ENCODE measurements around the gene SIX3. TPM values are rescaled to one million over a fixed set of nuclear protein-coding genes. Genes with fewer than 3 reads are reported as not detected.

SIX3 gene
- total RNA-seq, 1 donor from 2014 or later: not detected

DNA sequence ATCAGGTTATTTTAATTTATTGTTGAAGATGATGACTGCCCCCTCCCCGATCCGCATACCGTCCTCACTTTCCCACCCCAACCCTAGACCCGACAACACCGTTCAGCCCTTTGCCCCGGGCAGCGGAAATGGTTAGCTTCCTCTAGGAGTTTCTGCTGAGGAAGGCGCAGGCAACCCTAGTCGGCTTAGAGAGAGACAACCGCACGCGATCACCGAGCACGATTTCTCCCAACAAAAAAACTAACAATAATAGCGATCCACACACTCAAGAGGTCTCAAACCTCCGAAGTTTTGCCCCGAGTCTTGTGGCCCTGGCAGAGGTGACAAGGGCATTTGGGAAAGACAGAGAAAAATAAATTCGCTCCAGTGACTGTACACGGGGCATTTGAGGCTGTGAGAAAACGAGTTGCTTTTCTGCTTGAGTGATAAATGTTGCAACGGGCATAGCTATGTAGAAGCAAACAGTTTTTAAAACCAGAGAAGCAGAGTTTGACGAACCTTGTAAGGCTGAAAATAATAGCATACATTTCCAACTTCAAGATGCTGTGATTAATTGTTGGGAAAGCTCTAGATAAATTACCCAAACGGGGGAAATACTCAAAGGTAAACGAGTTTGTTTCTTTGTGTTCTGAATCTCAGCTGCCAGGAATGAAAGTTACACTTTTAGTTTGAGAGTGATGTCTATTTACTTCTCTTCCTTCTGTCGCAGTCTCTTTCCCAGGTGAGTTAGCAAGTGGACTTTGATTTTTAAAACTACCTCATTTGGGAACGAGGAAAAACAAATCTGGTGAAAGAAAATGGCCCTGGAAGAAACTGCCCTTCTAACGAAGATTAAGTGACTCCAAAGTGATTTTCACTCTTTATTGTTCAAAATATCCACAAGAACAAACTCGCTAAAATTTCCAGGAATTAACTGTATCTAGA lies 11.0 kb upstream of the SIX3 start:
- no peak for DNase-seq (ENCODE audit: low read depth, low spot score)

DNA sequence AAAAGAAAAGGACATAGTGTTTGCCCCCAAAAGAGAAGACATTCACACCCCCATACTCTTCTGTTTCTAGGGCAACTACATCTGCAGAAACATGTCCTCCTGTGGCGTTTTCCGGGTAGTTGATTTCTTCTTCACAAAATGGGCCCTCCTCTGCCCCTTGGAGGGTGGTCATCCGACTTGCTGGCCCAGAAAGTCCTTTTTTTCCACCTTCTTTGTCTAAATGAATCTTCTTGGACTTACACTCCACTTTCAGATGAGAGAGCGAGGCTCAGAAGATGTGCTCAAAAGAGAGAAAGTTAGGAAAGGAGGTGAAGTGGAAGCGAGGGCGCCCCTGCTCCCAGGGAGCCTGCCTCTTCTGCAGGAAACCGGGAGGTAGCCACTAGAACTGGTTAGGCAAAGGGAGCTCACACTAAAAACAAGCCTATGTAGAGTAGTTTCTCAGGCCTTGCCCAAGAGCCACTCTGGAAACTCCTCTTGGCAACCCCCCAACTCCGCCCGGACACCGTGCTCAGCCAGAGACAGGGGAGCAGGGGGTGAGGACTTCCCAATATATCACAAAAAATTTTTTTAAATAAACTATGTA lies 10.2 kb upstream of the SIX3 start:
- DNase-seq (ENCODE audit: low read depth, low spot score): no peak

DNA sequence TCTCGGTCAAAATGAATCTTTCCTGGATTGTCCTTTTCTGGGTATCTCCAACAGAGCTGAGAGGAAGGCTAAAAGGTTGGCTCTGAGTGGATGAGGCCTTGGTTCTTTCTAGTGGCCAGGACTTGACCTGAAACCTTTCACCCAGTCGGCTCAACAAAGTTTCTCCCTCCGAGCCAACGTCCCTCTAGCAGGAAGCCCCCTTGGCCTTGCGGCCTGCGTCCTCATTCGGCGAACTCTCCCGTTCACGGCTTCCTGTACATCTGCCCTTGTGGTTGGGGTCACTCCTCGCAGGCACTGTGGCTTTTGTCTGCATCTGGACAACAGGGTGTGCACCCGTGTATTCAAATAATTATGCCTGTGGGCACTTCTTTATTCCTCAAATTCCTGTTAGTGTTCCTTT lies 9.4 kb upstream of the SIX3 start:
- no peak for DNase-seq (ENCODE audit: low read depth, low spot score)

DNA sequence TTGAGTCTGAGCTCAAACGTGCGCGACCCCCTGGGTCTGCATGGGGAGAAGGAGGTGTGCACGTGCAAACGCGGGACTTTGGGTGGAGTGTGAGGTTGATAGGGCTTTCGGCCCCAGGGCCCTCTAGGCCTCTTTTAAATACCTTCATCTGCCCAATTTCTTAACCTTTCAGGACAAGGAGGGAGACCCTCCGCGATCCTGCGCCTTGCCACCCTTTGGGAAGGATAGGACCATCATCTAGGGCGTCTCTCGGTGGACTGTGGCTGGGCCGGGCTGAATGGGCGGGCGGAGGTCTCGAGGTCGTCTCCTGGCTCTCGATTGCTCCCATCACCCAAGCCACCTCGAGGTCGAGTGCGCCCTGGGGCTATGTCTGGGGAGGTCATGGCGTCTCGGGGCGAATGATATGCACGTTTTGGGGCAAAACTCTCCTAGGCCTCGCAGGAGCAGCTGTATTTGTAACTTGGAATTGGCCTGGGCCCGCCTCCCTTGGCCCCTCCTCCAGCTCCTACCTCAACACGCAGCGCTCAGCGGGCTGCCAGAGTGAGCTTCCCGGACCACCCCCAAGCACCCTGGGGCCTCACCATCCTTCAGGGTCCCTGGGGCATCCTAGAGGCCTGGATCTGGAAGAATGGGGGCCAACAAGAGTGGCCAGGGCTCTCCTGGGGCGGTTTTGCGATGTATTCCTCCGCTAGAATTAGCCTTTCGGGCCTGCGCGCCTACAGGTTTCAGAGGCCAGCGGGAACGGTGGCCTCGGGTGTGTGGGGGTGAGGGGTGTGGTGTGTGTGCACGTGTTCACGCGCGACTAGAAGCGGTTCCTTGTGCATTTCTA lies 8.7 kb upstream of the SIX3 start:
- DNase-seq (ENCODE audit: low read depth, low spot score): no peak

DNA sequence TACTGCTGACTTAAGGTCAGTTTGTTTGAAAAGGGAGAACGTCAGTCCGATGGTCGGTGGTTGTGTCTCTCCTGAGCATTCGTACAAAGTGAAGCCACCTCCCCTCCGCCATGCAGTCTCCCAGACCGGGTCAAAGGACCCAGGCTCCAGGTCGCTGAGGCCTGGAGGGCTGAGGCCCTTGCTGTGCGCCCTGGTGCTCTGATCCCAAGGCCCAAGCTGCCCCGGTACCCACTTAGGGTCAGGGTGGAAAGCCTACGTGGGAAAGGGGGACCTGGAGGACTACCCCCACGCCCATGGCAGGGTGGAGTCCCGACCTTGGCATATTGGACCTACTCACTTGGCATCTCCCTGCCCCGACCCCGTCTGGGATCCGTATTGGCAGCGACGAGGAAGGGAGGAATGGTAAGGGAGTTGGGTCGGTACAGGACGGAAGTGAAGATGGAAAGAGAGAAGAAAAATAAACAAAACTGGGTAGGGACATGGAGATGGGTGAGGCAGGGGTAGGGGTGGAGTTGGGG lies 8.0 kb upstream of the SIX3 start:
- no peak for DNase-seq (ENCODE audit: low read depth, low spot score)

DNA sequence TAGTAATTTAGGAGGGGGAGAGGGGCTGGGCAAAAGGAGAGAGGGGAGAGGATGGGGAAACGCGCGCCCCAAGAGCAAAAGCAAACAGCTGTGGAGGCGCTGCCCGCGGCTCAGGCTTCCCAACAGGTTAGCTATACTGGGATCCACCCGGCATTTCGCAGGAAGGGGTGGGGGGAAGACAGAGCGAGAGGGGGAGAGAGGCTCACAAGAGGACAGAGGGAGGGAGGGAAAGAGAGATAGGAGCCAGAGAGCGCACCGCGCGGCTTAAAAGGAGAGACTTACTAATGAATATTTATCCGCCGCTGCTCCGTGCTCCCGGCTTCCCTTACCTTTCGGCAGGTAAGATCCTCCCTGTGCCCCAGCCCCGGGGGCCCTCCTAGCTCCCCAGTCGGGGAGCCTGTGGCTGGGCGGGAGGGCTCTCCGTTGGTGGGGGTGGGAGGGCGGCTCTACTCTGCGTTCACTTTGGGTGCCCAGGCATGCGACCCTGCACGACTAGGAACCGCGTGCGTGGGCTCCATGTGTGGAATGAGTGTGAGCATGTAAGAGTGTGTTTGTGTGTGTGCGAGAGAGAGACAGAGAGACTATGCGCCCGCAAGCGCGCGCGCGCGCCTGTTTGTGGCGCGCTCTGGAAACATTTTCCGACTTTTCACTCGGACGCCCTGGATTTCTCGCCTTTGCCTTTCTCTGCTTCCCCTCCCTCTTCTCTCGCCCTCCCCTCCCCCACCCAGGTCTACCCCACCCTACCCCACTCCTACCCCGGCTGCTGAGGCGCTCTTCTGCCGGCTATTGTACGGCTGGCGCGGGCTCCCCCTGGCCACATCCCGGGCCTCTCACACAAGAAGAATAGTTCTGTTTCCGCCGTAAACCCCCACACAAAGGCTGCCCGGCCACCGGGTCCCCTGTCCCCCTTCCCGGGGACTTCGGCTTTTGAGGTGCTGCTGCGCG lies 7.2 kb upstream of the SIX3 start:
- no peak for DNase-seq (ENCODE audit: low read depth, low spot score)

DNA sequence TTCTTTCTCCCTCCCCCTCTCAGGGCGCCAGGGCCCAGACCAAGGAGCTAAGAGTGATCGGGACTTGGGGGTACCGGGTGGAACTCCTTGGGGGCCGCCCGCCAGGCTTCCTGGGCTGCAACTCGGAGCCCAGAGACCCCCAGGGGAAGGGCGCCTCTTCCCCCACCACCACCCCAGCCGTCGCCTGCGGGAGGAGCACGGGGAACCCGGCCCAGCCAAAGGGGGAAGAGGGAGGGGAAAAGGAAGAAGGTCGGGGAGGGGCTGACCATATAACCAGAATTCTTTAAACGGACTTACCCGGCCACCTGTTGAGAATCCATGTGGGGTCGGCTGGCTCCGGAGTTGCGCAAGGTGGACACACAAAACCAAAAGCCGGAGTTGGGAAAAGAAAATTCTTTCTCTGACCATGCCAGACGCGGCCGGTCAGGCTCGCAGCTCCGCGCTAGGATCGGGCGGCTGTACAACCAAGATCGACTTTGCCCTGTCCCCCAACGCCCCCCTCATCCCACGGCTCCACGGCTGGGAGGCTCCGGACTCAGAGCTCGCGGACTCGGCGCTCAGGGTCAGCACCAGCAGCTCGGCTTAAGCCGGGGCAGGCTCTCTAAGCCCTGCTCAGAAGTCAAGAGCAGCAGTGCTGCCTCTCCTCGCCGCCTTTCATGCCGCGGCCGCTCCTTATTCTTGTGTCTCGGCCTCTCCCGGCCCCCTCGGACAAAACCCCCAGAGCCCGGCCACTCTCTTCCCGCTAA lies 6.3 kb upstream of the SIX3 start:
- DNase-seq (ENCODE audit: low read depth, low spot score): no peak

DNA sequence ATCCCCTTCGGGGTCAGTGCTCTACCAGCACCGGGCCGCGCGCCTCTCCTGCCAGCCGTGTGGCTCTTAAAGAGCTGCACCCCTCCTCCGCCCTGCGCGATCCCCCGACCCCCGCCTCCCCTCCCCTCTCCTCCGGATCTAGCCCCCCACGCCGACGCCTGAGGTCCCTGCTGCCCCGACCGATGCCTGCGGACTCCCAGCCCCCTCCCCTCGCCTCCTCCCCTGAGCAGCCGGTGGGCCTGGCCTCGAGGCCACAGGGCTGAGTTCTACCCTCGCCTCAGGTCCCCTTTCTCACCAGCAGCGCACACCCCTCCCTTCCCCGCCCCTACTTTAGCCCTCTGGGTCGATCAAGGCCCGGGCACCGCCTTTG lies 5.8 kb upstream of the SIX3 start:
- no peak for DNase-seq (ENCODE audit: low read depth, low spot score)

DNA sequence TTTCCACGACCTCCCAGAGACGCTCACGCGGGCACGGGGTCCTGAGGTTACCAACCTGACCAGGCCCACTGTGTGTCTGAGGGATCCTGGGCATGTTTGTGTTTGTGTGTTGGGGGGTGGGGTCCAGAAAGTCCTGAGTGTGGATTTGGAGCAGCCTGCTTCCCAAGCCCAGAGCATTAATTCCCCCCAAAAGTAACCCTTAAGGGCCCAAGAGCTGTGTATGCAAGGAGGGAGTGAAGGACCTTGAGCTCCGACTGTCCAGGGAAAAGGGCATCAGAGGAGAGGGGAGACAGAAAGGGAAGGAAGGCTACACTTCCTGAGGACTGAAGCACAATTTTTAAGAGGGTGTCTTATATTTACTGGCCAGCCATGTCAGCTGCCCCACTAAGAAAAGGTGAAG lies 5.2 kb upstream of the SIX3 start:
- no peak for DNase-seq (ENCODE audit: low read depth, low spot score)

DNA sequence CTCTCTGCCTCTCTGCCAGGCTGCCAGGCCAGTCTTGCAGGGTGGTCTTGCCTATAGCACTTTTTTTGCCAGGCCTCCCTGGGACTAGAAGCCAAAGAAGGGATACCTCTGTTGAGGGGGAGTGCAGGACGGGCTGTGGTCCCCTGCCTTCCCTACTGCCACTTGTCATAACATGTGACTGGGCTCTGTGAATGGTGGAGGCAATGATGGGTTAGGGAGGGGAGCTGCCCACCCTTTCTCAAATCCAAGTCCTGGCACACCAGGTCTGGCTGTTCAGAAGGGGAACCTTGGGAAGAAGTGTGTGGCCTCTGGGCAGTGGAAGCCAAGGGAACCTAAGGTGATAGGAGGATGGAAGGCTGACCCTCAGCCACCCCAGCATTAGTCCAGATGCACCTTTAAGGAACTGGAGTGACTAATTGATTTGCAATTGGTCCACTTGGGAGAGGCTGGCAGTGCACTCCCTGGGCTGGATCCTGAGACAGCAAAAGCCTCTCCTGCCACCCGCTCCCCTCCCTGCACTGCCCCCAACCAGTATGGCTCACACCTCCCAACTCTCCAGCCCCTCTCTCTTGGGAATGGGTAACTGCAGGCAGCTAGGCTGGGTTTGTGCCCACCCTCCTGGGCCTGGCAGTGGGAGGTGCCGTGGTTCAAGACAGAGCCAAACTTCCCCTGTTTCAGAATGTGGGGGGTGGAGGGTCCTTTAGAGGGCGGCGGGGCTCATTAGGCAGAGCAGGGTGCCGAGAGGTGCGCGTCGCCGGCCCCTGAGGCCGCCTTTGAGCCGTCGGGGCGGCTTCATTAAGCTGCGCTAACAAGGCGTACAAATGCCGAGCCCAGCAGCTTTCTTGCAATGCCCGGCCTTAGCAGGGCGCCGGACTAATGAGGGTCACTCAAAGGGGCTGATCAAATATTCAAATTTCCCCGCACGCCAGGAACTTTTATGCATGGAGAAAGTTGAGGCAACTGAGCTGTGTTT lies 4.5 kb upstream of the SIX3 start:
- no peak for DNase-seq (ENCODE audit: low read depth, low spot score)

DNA sequence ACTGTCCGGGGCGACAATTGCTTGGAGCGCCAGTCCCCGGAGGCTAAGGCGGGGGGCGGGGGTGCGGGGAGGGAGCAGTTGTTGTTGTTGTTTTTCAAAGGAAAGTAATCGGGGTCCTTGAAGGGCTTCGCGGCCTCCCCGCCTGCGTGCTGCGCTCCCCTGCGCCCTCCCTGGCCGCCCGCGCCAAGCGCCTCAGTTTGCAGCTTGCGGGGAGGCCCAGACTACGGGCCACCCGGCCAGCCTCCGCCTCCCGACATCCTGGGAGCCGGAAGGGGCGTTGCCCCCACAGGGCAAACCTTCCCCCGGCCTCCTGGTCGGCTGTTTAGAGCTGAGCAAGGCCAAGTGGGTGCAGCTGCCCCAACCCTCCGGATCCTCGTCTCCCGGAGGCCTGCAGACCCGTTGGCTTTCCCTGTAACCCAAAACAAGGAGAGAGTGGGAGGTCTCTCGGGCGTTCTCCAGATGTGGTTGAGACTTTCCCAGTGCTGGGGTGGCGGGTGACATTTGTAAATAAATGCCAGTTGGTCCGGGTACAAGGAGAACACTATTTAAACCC lies 3.7 kb upstream of the SIX3 start:
- no peak for DNase-seq (ENCODE audit: low read depth, low spot score)

DNA sequence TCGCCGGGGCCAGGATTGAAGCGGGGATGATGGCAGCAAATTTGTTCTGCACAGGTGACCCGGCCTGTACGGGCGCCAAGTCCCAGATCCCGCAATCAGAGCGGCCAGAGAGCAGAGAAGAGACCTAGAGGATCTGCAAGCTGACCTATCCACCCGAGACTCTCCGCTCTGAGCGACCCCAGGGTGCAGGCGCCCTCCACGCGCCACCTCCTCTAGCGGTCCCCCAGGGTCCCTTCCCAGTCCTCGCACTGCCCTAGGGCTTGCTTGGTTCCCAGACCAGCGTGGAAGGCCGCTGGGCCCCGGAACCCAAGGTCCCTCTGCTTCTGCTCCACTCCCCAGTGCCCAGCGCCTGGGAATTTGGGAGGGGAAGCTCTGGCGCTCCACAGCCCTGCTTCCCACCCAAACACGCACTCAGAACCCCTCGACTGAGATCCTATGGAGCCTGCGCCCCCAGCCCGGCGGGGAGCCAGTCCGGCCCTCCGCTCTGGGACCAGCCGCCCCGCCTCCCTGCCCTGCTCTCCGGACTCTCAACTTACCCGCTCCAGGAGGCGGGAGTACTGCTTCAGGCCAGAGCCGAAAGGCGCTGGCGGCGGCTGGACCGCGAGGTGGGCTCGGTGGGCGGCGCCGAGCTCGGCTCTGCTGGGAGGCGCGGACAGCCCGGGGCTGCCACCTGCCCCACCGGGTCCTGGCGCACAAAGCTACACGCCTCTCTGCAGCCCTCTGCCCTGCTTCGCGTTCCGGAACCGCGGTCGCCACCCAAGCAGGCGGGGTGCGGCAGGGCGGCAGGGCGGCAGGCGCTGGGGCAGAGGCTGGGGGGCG lies 3.0 kb upstream of the SIX3 start:
- no peak for DNase-seq (ENCODE audit: low read depth, low spot score)

DNA sequence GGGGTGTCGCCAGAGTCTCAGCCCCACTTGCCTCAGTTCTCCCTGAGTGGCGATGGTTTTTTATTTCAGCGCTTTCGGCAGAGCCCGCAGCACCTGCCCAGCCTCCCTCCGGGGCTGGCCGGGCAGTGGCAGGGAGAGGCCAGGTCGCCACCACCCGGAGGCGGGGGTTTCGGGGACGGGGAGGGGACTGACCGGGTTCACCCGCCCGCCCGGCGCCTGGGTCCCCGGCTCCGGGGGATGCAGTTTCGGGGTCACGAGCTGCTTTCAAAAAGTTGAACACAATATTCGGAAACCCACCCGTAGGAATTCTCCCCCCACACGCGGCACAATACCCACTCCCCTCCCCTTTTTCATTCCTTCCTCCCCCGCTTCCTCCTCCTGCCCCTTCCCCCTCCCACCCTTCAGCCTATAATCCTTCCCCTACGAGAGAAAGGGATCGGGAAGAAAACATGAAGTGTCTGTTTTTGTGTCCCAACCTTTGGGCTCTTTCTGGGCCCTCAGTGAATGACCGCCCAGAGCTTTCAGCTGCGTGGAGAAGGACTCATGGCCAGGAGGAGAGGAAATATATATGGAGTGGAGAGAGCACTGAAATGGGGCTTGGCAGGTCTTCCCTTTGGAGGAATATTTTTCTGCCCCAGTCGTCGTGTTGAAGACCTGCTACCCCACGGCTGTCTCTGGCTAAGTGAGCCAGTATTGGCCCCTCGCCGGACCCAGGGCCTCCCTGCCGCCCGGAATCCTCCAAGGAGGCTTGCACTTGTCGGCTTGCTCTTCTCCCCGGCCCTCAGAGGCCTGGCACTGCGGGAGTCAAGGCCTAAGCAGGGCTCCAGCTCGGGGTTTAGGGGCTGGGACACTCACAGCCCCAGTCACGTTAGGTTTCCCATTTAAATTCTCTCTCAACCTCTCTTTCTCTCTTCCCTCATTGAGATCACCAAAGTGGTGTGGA lies 2.1 kb upstream of the SIX3 start:
- DNase-seq (ENCODE audit: low read depth, low spot score): no peak

DNA sequence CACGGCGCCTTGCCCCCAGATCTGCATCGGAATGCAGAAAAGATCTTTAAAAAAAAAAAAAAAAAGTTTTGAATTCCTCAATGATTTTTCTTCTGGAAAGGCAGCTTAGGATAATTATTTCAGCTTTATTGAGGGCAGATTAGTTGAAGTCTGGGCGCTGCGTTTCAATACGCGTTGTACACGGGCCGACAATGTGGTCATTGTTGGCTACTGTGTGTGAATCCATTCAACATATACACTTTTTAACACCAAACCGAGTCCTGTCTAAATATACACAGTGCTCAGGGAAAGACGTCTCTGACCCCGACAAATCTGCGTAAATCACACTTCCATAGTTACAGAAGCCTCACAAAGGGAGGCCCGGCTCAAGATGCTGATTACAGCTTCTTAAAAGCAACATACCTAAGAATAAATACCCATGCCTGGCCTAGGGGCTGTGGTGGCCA lies 1.4 kb upstream of the SIX3 start:
- DNase-seq (ENCODE audit: low read depth, low spot score): no peak

DNA sequence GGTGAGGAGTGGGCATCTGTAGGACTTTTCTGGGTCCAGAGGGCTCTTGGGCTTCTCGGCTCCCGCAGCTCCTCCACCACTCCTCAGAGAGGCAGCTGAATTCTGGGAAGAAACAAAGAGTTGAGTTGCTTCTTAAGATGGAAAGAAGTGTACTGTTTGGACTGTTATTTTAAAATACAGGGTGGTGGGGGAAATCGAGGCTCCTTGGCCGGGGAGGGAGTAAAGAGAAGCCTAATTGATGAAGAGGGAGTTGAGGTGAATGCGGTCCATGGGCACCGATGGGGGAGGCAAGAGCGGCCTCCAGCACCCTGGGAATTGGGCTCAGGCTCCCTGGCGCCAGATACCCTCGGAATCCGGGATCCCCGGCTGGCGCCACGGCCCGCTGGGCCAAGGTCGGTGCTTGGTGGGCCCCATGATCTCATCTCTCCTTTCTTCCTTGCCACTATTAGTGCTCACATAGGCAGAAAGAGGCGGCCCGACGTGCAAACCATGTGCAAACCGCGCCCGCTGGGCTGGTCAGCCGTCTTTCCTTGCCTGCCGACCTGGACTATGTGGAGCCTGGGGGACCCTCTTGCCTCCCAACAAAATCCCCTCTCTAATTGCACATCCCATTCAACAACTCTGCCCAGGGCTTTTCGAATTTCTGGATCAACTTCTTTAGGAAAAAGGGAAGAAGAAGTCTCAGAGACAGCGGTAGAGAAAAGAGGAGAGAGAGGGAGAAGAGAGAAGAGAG lies 604 bp upstream of the SIX3 start:
- DNase-seq (ENCODE audit: low read depth, low spot score): no peak
